Esophagus muscularis mucosa (tissue), 4 donors: ENCODE results near the gene PTPRT. TPM values are rescaled to one million over a fixed set of nuclear protein-coding genes. Genes with fewer than 3 reads are reported as not detected.

ENCODE experiments used
- DNase-seq: peaks from one replicate; pipeline ENCODE4 v3.0.0-alpha.2; 2017; ENCODE audit errors: extremely low spot score
- H3K27ac ChIP-seq, 4 donors: fragments of 200-600 bp; sonication (generic); replicated peaks in 1 of 4; 1 replicate in 3 of 4; 2 replicates in 1 of 4; pipeline ENCODE4 v1.5.1; 2016 to 2019; ENCODE audit warnings: mild to moderate bottlenecking in 1 of 4
- H3K27me3 ChIP-seq, 4 donors: fragments of 200-600 bp; sonication (generic); one replicate each; pipeline versions ENCODE4 v1.5.1 to v1.6.0; 2016 to 2019
- H3K36me3 ChIP-seq, 4 donors: fragments of 200-600 bp; sonication (generic); one replicate each; pipeline ENCODE4 v1.5.1; 2016 to 2019
- H3K4me1 ChIP-seq, 4 donors: fragments of 200-600 bp; sonication (generic); one replicate each; pipeline ENCODE4 v1.5.1; 2016 to 2019
- H3K4me3 ChIP-seq, 4 donors: fragments of 200-600 bp; sonication (generic); 1 replicate in 2 of 4; 2 replicates in 2 of 4; pipeline ENCODE4 v1.5.1; 2016 to 2019; ENCODE audit warnings: mild to moderate bottlenecking in 4 of 4, moderate library complexity in 1 of 4
- H3K9me3 ChIP-seq, 4 donors: fragments of 200-600 bp; sonication (generic); 1 replicate in 3 of 4; 2 replicates in 1 of 4; pipeline ENCODE4 v1.5.1; 2016 to 2019
- EP300 ChIP-seq: sonication (generic); formaldehyde crosslinking; IDR thresholded peaks from one replicate; pipeline ENCODE4 v1.6.1; 2017; ENCODE audit warnings: antibody characterized with exemption
- POLR2A ChIP-seq: fragments of 450-650 bp; IDR thresholded peaks from one replicate; pipeline ENCODE4 v1.6.1; 2017; ENCODE audit warnings: antibody characterized with exemption, moderate library complexity, mild to moderate bottlenecking, low read depth
- POLR2AphosphoS5 ChIP-seq, 2 donors: sonication (generic); formaldehyde crosslinking; IDR thresholded peaks; one replicate each; pipeline ENCODE4 v1.6.1; 2017; ENCODE audit warnings: antibody characterized with exemption in 2 of 2
- WGBS: methylation state at CpG from one replicate; pipeline ENCODE4 v1.1.5; 2018; 5-methylcytosine and 5-hydroxymethylcytosine counted together
- intact Hi-C: fragments of 100-400 bp; cut with DNase I; formaldehyde crosslinking; loops from one replicate; pipeline ENCODE4 v1.15.1; 2023
- total RNA-seq, 4 donors: library from RNA; depleted of rRNA; stranded (reverse); fragments of >200 nt; gene quantifications; one replicate each; pipeline versions ENCODE4 v1.1.0 to v1.2.1, GENCODE V29; 2016
- TF ChIP-seq, protein P1 (sequence below), 3 experiments: fragments of 200-600 bp in 2 of 3; fragments of 450-650 bp in 1 of 3; sonication (generic) in 2 of 3; IDR thresholded peaks; one replicate each; pipeline ENCODE4 v1.5.1; 2017 to 2019; ENCODE audit warnings: antibody characterized with exemption in 3 of 3, mild to moderate bottlenecking in 2 of 3, moderate library complexity in 1 of 3

The PTPRT gene
- total RNA-seq, 4 donors from 2014 or later, result 0.06 to 0.39 TPM; not detected in 2

DNA sequence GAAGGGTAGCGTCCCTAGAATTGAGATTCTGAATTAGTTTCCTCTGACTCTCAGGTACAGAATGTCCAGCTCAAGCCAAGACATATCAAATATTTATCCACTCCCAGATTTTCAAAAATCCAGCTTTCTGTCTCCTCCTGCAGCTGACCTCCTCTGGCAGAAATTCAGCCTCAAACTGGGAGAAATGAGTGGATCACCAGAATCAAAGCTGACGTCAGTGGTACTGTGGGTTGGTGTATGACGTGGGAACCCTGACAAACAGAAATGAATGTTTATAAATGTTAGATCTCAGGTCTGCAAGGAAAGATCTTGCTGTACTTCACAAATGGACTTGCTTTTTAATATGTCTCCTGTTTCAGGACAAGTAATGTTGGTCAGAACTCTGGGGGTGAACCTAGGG lies 595.0 kb downstream of the PTPRT start:
- Histone ChIP-seq H3K9me3 (no peaks in the 10 kb centered on the region), H3K36me3 (no peaks in the 10 kb centered on the region), H3K27ac (no peak overlapping the region), H3K4me1 (no peaks in the 10 kb centered on the region), H3K27me3 (peaks cover 0 to 4% (median 0%) of the 10 kb centered on the region in 4 donors), H3K4me3 (no peak overlapping the region)
- 33% methylated on average over 3 of the region's 3 CpGs for WGBS
- intact Hi-C loops, result no loop called here
- TF ChIP-seq POLR2A, result no peak
- TF ChIP-seq EP300, result no peak
- TF ChIP-seq, protein P1, sequence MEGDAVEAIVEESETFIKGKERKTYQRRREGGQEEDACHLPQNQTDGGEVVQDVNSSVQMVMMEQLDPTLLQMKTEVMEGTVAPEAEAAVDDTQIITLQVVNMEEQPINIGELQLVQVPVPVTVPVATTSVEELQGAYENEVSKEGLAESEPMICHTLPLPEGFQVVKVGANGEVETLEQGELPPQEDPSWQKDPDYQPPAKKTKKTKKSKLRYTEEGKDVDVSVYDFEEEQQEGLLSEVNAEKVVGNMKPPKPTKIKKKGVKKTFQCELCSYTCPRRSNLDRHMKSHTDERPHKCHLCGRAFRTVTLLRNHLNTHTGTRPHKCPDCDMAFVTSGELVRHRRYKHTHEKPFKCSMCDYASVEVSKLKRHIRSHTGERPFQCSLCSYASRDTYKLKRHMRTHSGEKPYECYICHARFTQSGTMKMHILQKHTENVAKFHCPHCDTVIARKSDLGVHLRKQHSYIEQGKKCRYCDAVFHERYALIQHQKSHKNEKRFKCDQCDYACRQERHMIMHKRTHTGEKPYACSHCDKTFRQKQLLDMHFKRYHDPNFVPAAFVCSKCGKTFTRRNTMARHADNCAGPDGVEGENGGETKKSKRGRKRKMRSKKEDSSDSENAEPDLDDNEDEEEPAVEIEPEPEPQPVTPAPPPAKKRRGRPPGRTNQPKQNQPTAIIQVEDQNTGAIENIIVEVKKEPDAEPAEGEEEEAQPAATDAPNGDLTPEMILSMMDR (IDR thresholded peaks at IDR 0.05), result no peak
- TF ChIP-seq POLR2AphosphoS5 (IDR thresholded peaks at IDR 0.05), result no peak
- DNase-seq, result no peak

DNA sequence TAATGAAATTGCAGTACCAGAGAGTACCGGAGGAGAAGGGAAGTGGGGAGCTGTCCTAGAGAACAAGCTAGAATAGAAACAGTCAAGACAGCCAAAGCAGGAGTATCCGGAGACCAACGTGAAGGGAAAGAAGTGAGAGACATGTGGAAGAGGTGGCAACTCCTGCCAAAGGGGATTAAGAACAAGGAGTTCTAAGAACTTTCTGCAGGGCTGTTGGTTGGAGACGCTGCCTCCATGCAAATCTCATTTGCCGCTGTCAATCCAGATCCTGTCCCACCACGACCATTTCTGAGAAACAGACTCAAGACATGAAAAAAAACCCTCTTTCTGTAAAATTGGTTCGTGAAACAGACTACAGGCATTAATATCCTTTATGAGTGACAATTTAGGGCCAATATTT lies 595.7 kb downstream of the PTPRT start:
- Histone ChIP-seq H3K27me3 (no peaks in the 10 kb centered on the region), H3K4me1 (no peaks in the 10 kb centered on the region), H3K9me3 (no peaks in the 10 kb centered on the region), H3K4me3 (no peak overlapping the region), H3K27ac (no peak overlapping the region), H3K36me3 (no peaks in the 10 kb centered on the region)
- DNase-seq, result no peak
- intact Hi-C loops, result no loop called here
- 54% methylated on average over 7 of the region's 7 CpGs for WGBS
- TF ChIP-seq POLR2A (no peak), POLR2AphosphoS5 (IDR thresholded peaks at IDR 0.05) (no peak), EP300 (no peak)
- TF ChIP-seq, protein P1 (IDR thresholded peaks at IDR 0.05), result no peak

DNA sequence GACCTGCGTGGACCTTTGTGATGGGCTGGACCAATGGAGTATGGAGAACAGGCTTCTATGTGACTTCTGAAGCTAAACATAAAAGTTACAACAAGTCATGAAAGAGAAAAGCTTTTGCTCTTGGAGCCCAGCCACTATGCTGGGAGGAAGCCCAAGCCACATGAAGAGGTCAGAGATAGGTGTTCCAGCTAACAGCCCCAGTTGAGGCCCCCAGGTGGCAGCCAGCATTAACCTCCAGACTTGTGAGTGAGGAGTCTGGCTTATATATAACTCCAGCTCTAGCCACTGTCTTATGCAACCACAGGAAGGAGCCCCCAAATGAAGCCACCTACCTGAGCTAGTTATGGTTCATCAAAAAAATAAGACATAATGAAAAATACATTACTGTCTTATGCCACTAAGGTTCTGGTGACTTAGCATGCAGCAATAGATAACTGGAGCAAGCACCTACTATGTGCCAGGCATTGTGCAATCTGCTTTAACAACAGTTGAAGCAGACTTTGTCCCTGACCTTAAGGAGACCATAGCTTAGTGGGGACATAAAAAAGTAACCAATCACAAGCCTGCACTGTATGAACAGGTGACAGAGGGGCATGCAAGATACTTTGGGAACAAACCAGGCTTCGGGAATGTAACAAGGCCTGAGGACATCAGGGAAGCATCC lies 599.6 kb downstream of the PTPRT start:
- no peak overlapping the region for H3K4me3 ChIP-seq
- no peak overlapping the region for H3K27ac ChIP-seq
- TF ChIP-seq POLR2A, result no peak
- TF ChIP-seq, protein P1 (IDR thresholded peaks at IDR 0.05), result no peak
- no peak for TF ChIP-seq POLR2AphosphoS5 (IDR thresholded peaks at IDR 0.05)
- TF ChIP-seq EP300, result no peak
- H3K36me3 ChIP-seq, result no peaks in the 10 kb centered on the region
- WGBS, result 65% methylated on average over 2 of the region's 2 CpGs
- H3K9me3 ChIP-seq, result no peaks in the 10 kb centered on the region
- intact Hi-C loops, result no loop called here
- peaks cover 0 to 8% (median 0%) of the 10 kb centered on the region in 4 donors for H3K27me3 ChIP-seq
- no peaks in the 10 kb centered on the region for H3K4me1 ChIP-seq
- DNase-seq, result no peak

DNA sequence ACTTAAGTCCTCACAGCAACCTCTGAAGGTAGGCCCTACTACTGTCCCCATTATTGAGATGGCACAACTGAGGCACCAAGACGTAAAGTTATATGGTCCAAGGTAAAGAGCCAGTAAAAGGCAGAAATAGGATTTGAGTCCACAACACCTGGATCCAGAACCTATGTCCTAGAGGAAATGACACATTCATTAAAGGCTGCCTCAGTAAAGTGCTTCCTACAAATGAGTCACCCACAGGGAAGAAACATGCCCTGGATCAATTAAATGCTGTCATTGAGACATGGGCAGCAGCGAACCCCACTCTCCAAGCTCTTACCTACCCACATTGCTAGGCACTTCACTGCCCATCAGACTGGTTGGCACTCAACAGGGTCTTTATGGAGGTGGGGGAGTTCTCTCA lies 600.9 kb downstream of the PTPRT start:
- DNase-seq, result no peak
- intact Hi-C loops, result no loop called here
- H3K36me3 ChIP-seq, result no peaks in the 10 kb centered on the region
- 72% methylated on average over 2 of the region's 2 CpGs for WGBS
- H3K9me3 ChIP-seq, result no peaks in the 10 kb centered on the region
- no peak overlapping the region for H3K4me3 ChIP-seq
- TF ChIP-seq EP300, result no peak
- no peak for TF ChIP-seq POLR2A
- no peak for TF ChIP-seq POLR2AphosphoS5 (IDR thresholded peaks at IDR 0.05)
- TF ChIP-seq, protein P1 (IDR thresholded peaks at IDR 0.05), result no peak
- H3K4me1 ChIP-seq, result no peaks in the 10 kb centered on the region
- H3K27ac ChIP-seq, result no peak overlapping the region
- peaks cover 0 to 8% (median 0%) of the 10 kb centered on the region in 4 donors for H3K27me3 ChIP-seq

DNA sequence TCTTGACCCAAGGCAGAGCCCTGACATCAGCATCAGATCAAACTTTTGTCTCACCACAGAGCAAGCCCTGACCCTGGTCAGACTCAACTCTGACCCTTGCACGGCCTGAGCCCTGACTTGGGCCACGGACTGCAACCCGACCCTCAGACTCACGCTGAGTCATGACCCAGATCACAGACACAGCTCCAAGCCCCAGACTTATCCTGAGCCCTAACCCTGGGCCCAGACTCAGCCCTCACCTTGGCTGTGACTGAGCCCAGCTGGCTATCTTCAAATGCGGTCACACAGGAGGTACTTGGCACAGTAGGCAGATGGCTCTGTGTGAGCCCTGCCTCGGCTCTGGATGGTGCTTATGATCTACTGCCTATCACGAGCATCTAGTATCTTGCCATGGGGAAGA lies 602.3 kb downstream of the PTPRT start:
- no peaks in the 10 kb centered on the region for H3K4me1 ChIP-seq
- TF ChIP-seq EP300 (no peak), POLR2A (no peak), POLR2AphosphoS5 (IDR thresholded peaks at IDR 0.05) (no peak)
- TF ChIP-seq, protein P1 (IDR thresholded peaks at IDR 0.05), result no peak
- H3K27ac ChIP-seq, result no peak overlapping the region
- H3K36me3 ChIP-seq, result no peaks in the 10 kb centered on the region
- H3K9me3 ChIP-seq, result no peaks in the 10 kb centered on the region
- intact Hi-C loops, result no loop called here
- DNase-seq, result no peak
- peaks cover 0 to 8% (median 0%) of the 10 kb centered on the region in 4 donors for H3K27me3 ChIP-seq
- H3K4me3 ChIP-seq, result no peak overlapping the region
- 49% methylated on average over 4 of the region's 7 CpGs for WGBS
